ENCODE results near the gene ROR2.

Gene ROR2

GRCh38 chr9:91724068-91724440 lies 226.0 kb downstream of the ROR2 start:
- Histone ChIP-seq H3K79me2 (ENCODE audit: insufficient read depth, low read length) (no peaks in the 10 kb centered on the region), H3K9me3 (ENCODE audit: insufficient read depth, low read depth, low read length) (no peaks in the 10 kb centered on the region), H3K4me2 (ENCODE audit: low read depth, low read length, poor library complexity, severe bottlenecking) (no peak overlapping the region), H4K20me1 (ENCODE audit: insufficient read depth, low read length, poor library complexity, severe bottlenecking) (no peaks in the 10 kb centered on the region), H3K4me3 (ENCODE audit: low read length, poor library complexity, severe bottlenecking) (no peak overlapping the region), H3K9ac (ENCODE audit: low read depth, low read length, poor library complexity, severe bottlenecking) (no peak overlapping the region), H3K27me3 (ENCODE audit: insufficient read depth, low read length, poor library complexity, severe bottlenecking) (no peaks in the 10 kb centered on the region), H3K9me2 (replicated peaks; ENCODE audit: low read depth, low read length) (no peaks in the 10 kb centered on the region), H3K4me1 (ENCODE audit: insufficient read depth, low read length, poor library complexity, severe bottlenecking) (no peaks in the 10 kb centered on the region), H2AFZ (ENCODE audit: low read length) (no peak overlapping the region), H3F3A (ENCODE audit: low read depth) (no peaks in the 10 kb centered on the region), H3K36me3 (ENCODE audit: insufficient read depth, low read length) (no peaks in the 10 kb centered on the region)
- TF ChIP-seq EZH2phosphoT487 (IDR thresholded peaks at IDR 0.05; ENCODE audit: borderline replicate concordance) (no peak), CTCF (conservative IDR thresholded peaks at IDR 0.05; ENCODE audit: low read length) (no peak)

GRCh38 chr9:91723420-91724067 lies 226.5 kb downstream of the ROR2 start:
- no peaks in the 10 kb centered on the region for H3K9me3 ChIP-seq (ENCODE audit: insufficient read depth, low read depth, low read length)

GRCh38 chr9:91720751-91721705 lies 229.0 kb downstream of the ROR2 start:
- H3K27me3 ChIP-seq (ENCODE audit: insufficient read depth, low read length, poor library complexity, severe bottlenecking) = no peaks in the 10 kb centered on the region
- no peak for TF ChIP-seq CTCF (conservative IDR thresholded peaks at IDR 0.05; ENCODE audit: low read length)
- TF ChIP-seq EZH2phosphoT487 (IDR thresholded peaks at IDR 0.05; ENCODE audit: borderline replicate concordance) = no peak

More at GRCh38 chr9:91723420-91724067, 226.5 kb downstream of the ROR2 start:
- no peaks in the 10 kb centered on the region for H3F3A ChIP-seq (ENCODE audit: low read depth)
- no peaks in the 10 kb centered on the region for H3K4me1 ChIP-seq (ENCODE audit: insufficient read depth, low read length, poor library complexity, severe bottlenecking)
- no peak overlapping the region for H3K4me3 ChIP-seq (ENCODE audit: low read length, poor library complexity, severe bottlenecking)
- H3K9ac ChIP-seq (ENCODE audit: low read depth, low read length, poor library complexity, severe bottlenecking) = no peak overlapping the region
- no peaks in the 10 kb centered on the region for H3K27me3 ChIP-seq (ENCODE audit: insufficient read depth, low read length, poor library complexity, severe bottlenecking)
- H3K4me2 ChIP-seq (ENCODE audit: low read depth, low read length, poor library complexity, severe bottlenecking) = no peak overlapping the region
- H3K36me3 ChIP-seq (ENCODE audit: insufficient read depth, low read length) = no peaks in the 10 kb centered on the region
- no peaks in the 10 kb centered on the region for H4K20me1 ChIP-seq (ENCODE audit: insufficient read depth, low read length, poor library complexity, severe bottlenecking)
- H3K79me2 ChIP-seq (ENCODE audit: insufficient read depth, low read length) = no peaks in the 10 kb centered on the region
- no peak for TF ChIP-seq CTCF (conservative IDR thresholded peaks at IDR 0.05; ENCODE audit: low read length)
- no peak for TF ChIP-seq EZH2phosphoT487 (IDR thresholded peaks at IDR 0.05; ENCODE audit: borderline replicate concordance)
- H3K9me2 ChIP-seq (replicated peaks; ENCODE audit: low read depth, low read length) = no peaks in the 10 kb centered on the region
- no peak overlapping the region for H2AFZ ChIP-seq (ENCODE audit: low read length)

More at GRCh38 chr9:91720751-91721705, 229.0 kb downstream of the ROR2 start:
- H3K4me2 ChIP-seq (ENCODE audit: low read depth, low read length, poor library complexity, severe bottlenecking) = no peak overlapping the region
- no peaks in the 10 kb centered on the region for H3K4me1 ChIP-seq (ENCODE audit: insufficient read depth, low read length, poor library complexity, severe bottlenecking)
- no peaks in the 10 kb centered on the region for H3K9me2 ChIP-seq (replicated peaks; ENCODE audit: low read depth, low read length)
- no peaks in the 10 kb centered on the region for H3K79me2 ChIP-seq (ENCODE audit: insufficient read depth, low read length)
- no peak overlapping the region for H2AFZ ChIP-seq (ENCODE audit: low read length)
- no peaks in the 10 kb centered on the region for H3K36me3 ChIP-seq (ENCODE audit: insufficient read depth, low read length)
- no peaks in the 10 kb centered on the region for H3K9me3 ChIP-seq (ENCODE audit: insufficient read depth, low read depth, low read length)
- no peaks in the 10 kb centered on the region for H3F3A ChIP-seq (ENCODE audit: low read depth)
- H4K20me1 ChIP-seq (ENCODE audit: insufficient read depth, low read length, poor library complexity, severe bottlenecking) = no peaks in the 10 kb centered on the region
- no peak overlapping the region for H3K9ac ChIP-seq (ENCODE audit: low read depth, low read length, poor library complexity, severe bottlenecking)
- no peak overlapping the region for H3K4me3 ChIP-seq (ENCODE audit: low read length, poor library complexity, severe bottlenecking)
